Breast epithelium (tissue), 3 donors: Measurements from ENCODE around the gene SET.

Source experiments
- CTCF ChIP-seq, 3 donors: fragments of 450-650 bp; IDR thresholded peaks; one replicate each; pipeline ENCODE4 v1.5.1; 2016 to 2017; ENCODE audit warnings: antibody characterized with exemption in 3 of 3, mild to moderate bottlenecking in 3 of 3, moderate library complexity in 3 of 3
- POLR2A ChIP-seq: fragments of 450-650 bp; IDR thresholded peaks from one replicate; pipeline ENCODE4 v1.6.1; 2016; ENCODE audit warnings: antibody characterized with exemption, mild to moderate bottlenecking, moderate library complexity
- POLR2AphosphoS5 ChIP-seq, 3 donors: sonication (generic); formaldehyde crosslinking; IDR thresholded peaks; one replicate each; pipeline ENCODE4 v1.6.1; 2017; ENCODE audit warnings: antibody characterized with exemption in 3 of 3

GRCh38 chr9:128689293-128689774, 312 bp downstream of the SET start:
- TF ChIP-seq POLR2AphosphoS5 (IDR thresholded peaks at IDR 0.05) (no peak), POLR2A (no peak), CTCF (IDR thresholded peaks at IDR 0.05) (no peak)
